Epithelial cell of esophagus (primary cell): ENCODE measurements around the gene KNDC1.

ENCODE experiments used
- DNase-seq: peaks from one replicate; pipeline ENCODE4 v3.0.0; 2010; ENCODE audit warnings: low read depth
- H3K4me3 ChIP-seq: 2 replicates; pipeline ENCODE4 v1.5.1; 2011; ENCODE audit warnings: mild to moderate bottlenecking, low read length, control low read depth
- CTCF ChIP-seq: IDR thresholded peaks from 2 replicates; pipeline ENCODE4 v1.5.1; 2011; ENCODE audit warnings: low read depth, mild to moderate bottlenecking, low read length, control low read depth, inconsistent platforms; ENCODE audit not compliant: insufficient read depth; ENCODE audit errors: missing control alignments

KNDC1 gene

GRCh38 chr10:133139551-133140065 is 20.4 kb upstream of the KNDC1 start:
- no peak for TF ChIP-seq CTCF
- no peak overlapping the region for H3K4me3 ChIP-seq
- no peak for DNase-seq

- no peak overlapping the region for H3K4me3 ChIP-seq
- TF ChIP-seq CTCF, result no peak
- no peak for DNase-seq
Measured at GRCh38 chr10:133140417-133141143, 19.4 kb upstream of the KNDC1 start.

- no peak overlapping the region for H3K4me3 ChIP-seq
- TF ChIP-seq CTCF, result no peak
- no peak for DNase-seq
Measured at GRCh38 chr10:133141144-133141957, 18.7 kb upstream of the KNDC1 start.

- TF ChIP-seq CTCF, result no peak
- DNase-seq, result no peak
- no peak overlapping the region for H3K4me3 ChIP-seq
Measured at GRCh38 chr10:133141958-133142340, 18.1 kb upstream of the KNDC1 start.

- DNase-seq, result no peak
- TF ChIP-seq CTCF, result no peak
- H3K4me3 ChIP-seq, result no peak overlapping the region
Measured at GRCh38 chr10:133142523-133143199, 17.4 kb upstream of the KNDC1 start.

GRCh38 chr10:133143200-133143533 is 16.9 kb upstream of the KNDC1 start:
- DNase-seq, result no peak
- H3K4me3 ChIP-seq, result no peak overlapping the region

More at GRCh38 chr10:133143200-133143533, 16.9 kb upstream of the KNDC1 start:
- TF ChIP-seq CTCF, result no peak
